Measurements from ENCODE around the gene NUCKS1.
"Not testable (repeated sequence)": the region's sequence is repeated elsewhere in the genome, so short reads cannot be mapped to it uniquely, and the experiment has no call there.

Gene NUCKS1

GRCh38 chr1:205729945-205730610 lies 19.9 kb downstream of the NUCKS1 start:
- no peak overlapping the region for H3K27ac ChIP-seq (ENCODE audit: low read depth, low read length)
- no peak overlapping the region for H3K4me3 ChIP-seq (ENCODE audit: low read depth, low read length)
- no peak overlapping the region for H2AFZ ChIP-seq (ENCODE audit: low read length, unreplicated experiment)
- H3K36me3 ChIP-seq (ENCODE audit: insufficient read depth, low read length), result peaks cover 14% of the 10 kb centered on the region
- H3K79me2 ChIP-seq (ENCODE audit: control insufficient read depth, insufficient read depth, low read length, unreplicated experiment), result peaks cover 77% of the 10 kb centered on the region
- H3K27me3 ChIP-seq (ENCODE audit: insufficient read depth, low read length), result no peaks in the 10 kb centered on the region
- peaks cover 8% of the 10 kb centered on the region for H3K4me1 ChIP-seq (ENCODE audit: control insufficient read depth, insufficient read depth, low read length, unreplicated experiment)

- H3K79me2 ChIP-seq (ENCODE audit: control insufficient read depth, insufficient read depth, low read length, unreplicated experiment), result peaks cover 67% of the 10 kb centered on the region
- no peaks in the 10 kb centered on the region for H3K27me3 ChIP-seq (ENCODE audit: insufficient read depth, low read length)
- no peak overlapping the region for H2AFZ ChIP-seq (ENCODE audit: low read length, unreplicated experiment)
- H3K4me1 ChIP-seq (ENCODE audit: control insufficient read depth, insufficient read depth, low read length, unreplicated experiment), result no peaks in the 10 kb centered on the region
- no peak overlapping the region for H3K4me3 ChIP-seq (ENCODE audit: low read depth, low read length)
- peaks cover 14% of the 10 kb centered on the region for H3K36me3 ChIP-seq (ENCODE audit: insufficient read depth, low read length)
- no peak overlapping the region for H3K27ac ChIP-seq (ENCODE audit: low read depth, low read length)
These were observed 23.3 kb downstream of the NUCKS1 start for GRCh38 chr1:205726619-205727125.

GRCh38 chr1:205725514-205725913 lies 24.5 kb downstream of the NUCKS1 start:
- no peak overlapping the region for H3K27ac ChIP-seq (ENCODE audit: low read depth, low read length)
- H3K4me3 ChIP-seq (ENCODE audit: low read depth, low read length), result no peak overlapping the region
- H3K36me3 ChIP-seq (ENCODE audit: insufficient read depth, low read length), result peaks cover 17% of the 10 kb centered on the region
- no peaks in the 10 kb centered on the region for H3K27me3 ChIP-seq (ENCODE audit: insufficient read depth, low read length)
- H3K4me1 ChIP-seq (ENCODE audit: control insufficient read depth, insufficient read depth, low read length, unreplicated experiment), result no peaks in the 10 kb centered on the region
- no peak overlapping the region for H2AFZ ChIP-seq (ENCODE audit: low read length, unreplicated experiment)
- H3K79me2 ChIP-seq (ENCODE audit: control insufficient read depth, insufficient read depth, low read length, unreplicated experiment), result peaks cover 56% of the 10 kb centered on the region

- not testable (repeated sequence) for H3K27me3 ChIP-seq (ENCODE audit: insufficient read depth, low read length); H2AFZ ChIP-seq (ENCODE audit: low read length, unreplicated experiment); H3K27ac ChIP-seq (ENCODE audit: low read depth, low read length); H3K4me3 ChIP-seq (ENCODE audit: low read depth, low read length); H3K4me1 ChIP-seq (ENCODE audit: control insufficient read depth, insufficient read depth, low read length, unreplicated experiment)
- Histone ChIP-seq H3K79me2 (ENCODE audit: control insufficient read depth, insufficient read depth, low read length, unreplicated experiment) (peaks cover 21% of the 10 kb centered on the region), H3K36me3 (ENCODE audit: insufficient read depth, low read length) (peaks cover 41% of the 10 kb centered on the region)
These were observed 29.2 kb downstream of the NUCKS1 start for GRCh38 chr1:205720740-205721139.

GRCh38 chr1:205719762-205720161 lies 30.2 kb downstream of the NUCKS1 start:
- Histone ChIP-seq H3K36me3 (ENCODE audit: insufficient read depth, low read length) (peaks cover 51% of the 10 kb centered on the region), H3K4me3 (ENCODE audit: low read depth, low read length) (no peak overlapping the region), H2AFZ (ENCODE audit: low read length, unreplicated experiment) (no peak overlapping the region), H3K79me2 (ENCODE audit: control insufficient read depth, insufficient read depth, low read length, unreplicated experiment) (peaks cover 12% of the 10 kb centered on the region), H3K4me1 (ENCODE audit: control insufficient read depth, insufficient read depth, low read length, unreplicated experiment) (no peaks in the 10 kb centered on the region), H3K27me3 (ENCODE audit: insufficient read depth, low read length) (no peaks in the 10 kb centered on the region), H3K27ac (ENCODE audit: low read depth, low read length) (no peak overlapping the region)

GRCh38 chr1:205719015-205719414 lies 31.0 kb downstream of the NUCKS1 start:
- H3K79me2 ChIP-seq (ENCODE audit: control insufficient read depth, insufficient read depth, low read length, unreplicated experiment), result peaks cover 7% of the 10 kb centered on the region
- H3K4me1 ChIP-seq (ENCODE audit: control insufficient read depth, insufficient read depth, low read length, unreplicated experiment), result no peaks in the 10 kb centered on the region
- no peak overlapping the region for H3K27ac ChIP-seq (ENCODE audit: low read depth, low read length)
- H3K4me3 ChIP-seq (ENCODE audit: low read depth, low read length), result no peak overlapping the region
- H3K27me3 ChIP-seq (ENCODE audit: insufficient read depth, low read length), result no peaks in the 10 kb centered on the region
- no peak overlapping the region for H2AFZ ChIP-seq (ENCODE audit: low read length, unreplicated experiment)
- peaks cover 50% of the 10 kb centered on the region for H3K36me3 ChIP-seq (ENCODE audit: insufficient read depth, low read length)

- no peaks in the 10 kb centered on the region for H3K79me2 ChIP-seq (ENCODE audit: control insufficient read depth, insufficient read depth, low read length, unreplicated experiment)
- H3K27me3 ChIP-seq (ENCODE audit: insufficient read depth, low read length), result no peaks in the 10 kb centered on the region
- H3K27ac ChIP-seq (ENCODE audit: low read depth, low read length), result no peak overlapping the region
- peaks cover 48% of the 10 kb centered on the region for H3K36me3 ChIP-seq (ENCODE audit: insufficient read depth, low read length)
- H3K4me3 ChIP-seq (ENCODE audit: low read depth, low read length), result no peak overlapping the region
- no peaks in the 10 kb centered on the region for H3K4me1 ChIP-seq (ENCODE audit: control insufficient read depth, insufficient read depth, low read length, unreplicated experiment)
- no peak overlapping the region for H2AFZ ChIP-seq (ENCODE audit: low read length, unreplicated experiment)
These were observed 33.4 kb downstream of the NUCKS1 start for GRCh38 chr1:205716371-205717132.

GRCh38 chr1:205715628-205716027 lies 34.4 kb downstream of the NUCKS1 start:
- no peak overlapping the region for H3K4me3 ChIP-seq (ENCODE audit: low read depth, low read length)
- H3K27ac ChIP-seq (ENCODE audit: low read depth, low read length), result no peak overlapping the region
- H3K36me3 ChIP-seq (ENCODE audit: insufficient read depth, low read length), result peaks cover 49% of the 10 kb centered on the region
- no peaks in the 10 kb centered on the region for H3K79me2 ChIP-seq (ENCODE audit: control insufficient read depth, insufficient read depth, low read length, unreplicated experiment)
- no peak overlapping the region for H2AFZ ChIP-seq (ENCODE audit: low read length, unreplicated experiment)
- no peaks in the 10 kb centered on the region for H3K4me1 ChIP-seq (ENCODE audit: control insufficient read depth, insufficient read depth, low read length, unreplicated experiment)
- H3K27me3 ChIP-seq (ENCODE audit: insufficient read depth, low read length), result no peaks in the 10 kb centered on the region

GRCh38 chr1:205714906-205715246 lies 35.1 kb downstream of the NUCKS1 start:
- peaks cover 3% of the 10 kb centered on the region for H3K4me1 ChIP-seq (ENCODE audit: control insufficient read depth, insufficient read depth, low read length, unreplicated experiment)
- H3K27ac ChIP-seq (ENCODE audit: low read depth, low read length), result peak overlapping the region; percentile 13; the same call in 1 of the 2 replicates
- H3K79me2 ChIP-seq (ENCODE audit: control insufficient read depth, insufficient read depth, low read length, unreplicated experiment), result no peaks in the 10 kb centered on the region
- H2AFZ ChIP-seq (ENCODE audit: low read length, unreplicated experiment), result no peak overlapping the region
- no peaks in the 10 kb centered on the region for H3K27me3 ChIP-seq (ENCODE audit: insufficient read depth, low read length)
- H3K36me3 ChIP-seq (ENCODE audit: insufficient read depth, low read length), result peaks cover 42% of the 10 kb centered on the region
- H3K4me3 ChIP-seq (ENCODE audit: low read depth, low read length), result no peak overlapping the region

GRCh38 chr1:205714190-205714905 lies 35.6 kb downstream of the NUCKS1 start:
- peaks cover 6% of the 10 kb centered on the region for H3K4me1 ChIP-seq (ENCODE audit: control insufficient read depth, insufficient read depth, low read length, unreplicated experiment)
- no peak overlapping the region for H3K4me3 ChIP-seq (ENCODE audit: low read depth, low read length)
- H3K27me3 ChIP-seq (ENCODE audit: insufficient read depth, low read length), result no peaks in the 10 kb centered on the region
- H2AFZ ChIP-seq (ENCODE audit: low read length, unreplicated experiment), result no peak overlapping the region
- H3K79me2 ChIP-seq (ENCODE audit: control insufficient read depth, insufficient read depth, low read length, unreplicated experiment), result no peaks in the 10 kb centered on the region
- peaks cover 37% of the 10 kb centered on the region for H3K36me3 ChIP-seq (ENCODE audit: insufficient read depth, low read length)
- H3K27ac ChIP-seq (ENCODE audit: low read depth, low read length), result peak overlapping the region; percentile 13; the same call in 1 of the 2 replicates
